HG03060 (cell line): ENCODE results near the gene FSTL4.

Source experiments
- ATAC-seq: cut with Tn5 transposase; IDR thresholded peaks from one replicate; pipeline ENCODE4 v1.9.1; 2021; ENCODE audit warnings: low read depth, moderate number of reproducible peaks; ENCODE audit not compliant: unreplicated experiment

FSTL4 gene

GRCh38 chr5:133284306-133284705 is 328.0 kb downstream of the FSTL4 start:
- no peak for ATAC-seq

GRCh38 chr5:133278317-133278716 is 334.0 kb downstream of the FSTL4 start:
- ATAC-seq = no peak

GRCh38 chr5:133277744-133278143 is 334.6 kb downstream of the FSTL4 start:
- ATAC-seq = no peak

DNA sequence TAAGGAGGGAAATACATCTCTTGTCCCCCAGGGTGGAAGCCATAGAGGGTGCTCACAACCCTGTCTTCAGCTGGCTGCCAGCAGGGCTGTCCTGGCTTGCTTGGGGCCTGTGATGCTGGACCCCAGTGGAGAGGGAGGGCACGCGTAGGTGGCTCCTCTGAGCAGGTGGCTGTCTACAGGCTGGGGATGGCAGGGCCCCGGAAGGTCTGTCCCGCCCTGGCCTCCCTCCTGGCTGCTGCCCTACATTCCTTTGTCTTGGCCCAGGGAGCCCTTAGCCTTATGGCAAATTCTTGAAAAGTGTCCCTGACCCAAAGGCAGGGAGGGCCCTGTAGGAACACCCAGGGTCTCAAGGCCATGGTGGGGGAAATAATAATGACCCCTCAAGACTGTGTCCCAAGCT is 336.2 kb downstream of the FSTL4 start:
- no peak for ATAC-seq

- ATAC-seq = no peak
These were observed 336.7 kb downstream of the FSTL4 start for GRCh38 chr5:133275631-133276030.

GRCh38 chr5:133274597-133274935 is 337.8 kb downstream of the FSTL4 start:
- no peak for ATAC-seq

DNA sequence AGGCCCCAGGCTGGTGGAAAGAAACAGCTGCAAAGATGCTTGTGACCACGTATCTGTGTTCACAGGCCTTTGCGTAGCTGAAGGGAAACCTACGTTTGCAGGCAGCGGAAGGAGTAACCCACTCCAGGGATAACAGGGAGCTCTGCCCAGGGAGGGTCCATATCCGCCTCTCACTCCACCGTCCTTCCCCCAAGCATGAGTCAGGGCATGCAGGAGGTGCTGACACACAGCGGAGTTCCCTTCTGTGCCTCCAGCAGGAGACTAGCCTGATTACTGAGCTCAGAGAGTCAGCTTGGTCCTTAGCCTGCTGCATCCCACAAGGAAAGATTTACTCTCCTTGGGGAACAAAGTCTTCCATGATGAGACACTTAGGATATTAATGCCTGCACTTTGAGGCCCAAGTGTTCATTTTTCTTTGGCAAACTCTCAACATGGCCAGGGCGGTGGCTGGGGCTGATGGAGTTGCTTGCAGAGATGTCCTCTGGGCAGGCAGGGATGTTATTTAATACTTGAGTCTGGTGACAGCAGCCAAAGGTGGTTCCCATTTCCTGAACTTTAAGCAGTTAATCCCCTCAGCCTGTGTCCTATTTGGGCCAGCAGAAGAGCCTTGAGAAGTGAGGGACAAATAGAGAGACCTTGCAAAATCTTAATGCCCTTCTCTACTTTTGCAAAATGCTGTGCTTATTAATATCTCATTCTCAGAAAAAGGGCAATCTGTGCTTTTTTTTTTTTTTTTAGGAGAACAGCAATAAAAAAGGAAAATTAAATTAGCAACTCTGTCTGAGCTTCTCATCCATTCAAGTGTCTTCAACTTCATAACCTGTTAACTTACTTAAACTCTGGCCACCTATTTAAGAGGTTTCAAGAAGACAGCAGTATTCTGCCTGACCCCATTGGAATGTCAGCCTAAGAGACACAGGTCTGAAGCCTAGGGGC is 338.4 kb downstream of the FSTL4 start:
- no peak for ATAC-seq

GRCh38 chr5:133272345-133272744 is 340.0 kb downstream of the FSTL4 start:
- ATAC-seq = no peak

GRCh38 chr5:133271606-133272005 is 340.7 kb downstream of the FSTL4 start:
- no peak for ATAC-seq

- ATAC-seq = no peak
These were observed 342.6 kb downstream of the FSTL4 start for GRCh38 chr5:133269691-133270090.

GRCh38 chr5:133267601-133268000 is 344.7 kb downstream of the FSTL4 start:
- no peak for ATAC-seq

GRCh38 chr5:133266966-133267365 is 345.4 kb downstream of the FSTL4 start:
- ATAC-seq = no peak

DNA sequence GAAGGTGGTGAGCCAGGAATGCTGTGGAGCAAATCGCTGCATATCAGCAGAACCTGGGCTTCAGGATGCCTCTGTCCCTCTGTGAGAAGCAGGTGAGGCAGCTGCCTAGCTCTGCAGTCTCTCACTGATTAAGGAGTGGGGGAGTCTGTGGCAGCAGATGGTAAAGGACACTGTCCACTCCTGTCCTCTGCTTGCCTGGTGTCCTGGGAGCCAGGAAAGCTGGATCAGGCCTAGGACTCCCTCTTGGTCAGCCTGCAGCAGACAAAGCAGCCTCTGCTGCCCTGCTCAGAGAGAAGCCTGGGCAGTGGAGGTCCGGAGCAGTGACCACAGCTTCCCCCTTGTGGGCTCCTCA is 345.8 kb downstream of the FSTL4 start:
- ATAC-seq = no peak

- ATAC-seq = no peak
These were observed 346.4 kb downstream of the FSTL4 start for GRCh38 chr5:133265720-133266526.

DNA sequence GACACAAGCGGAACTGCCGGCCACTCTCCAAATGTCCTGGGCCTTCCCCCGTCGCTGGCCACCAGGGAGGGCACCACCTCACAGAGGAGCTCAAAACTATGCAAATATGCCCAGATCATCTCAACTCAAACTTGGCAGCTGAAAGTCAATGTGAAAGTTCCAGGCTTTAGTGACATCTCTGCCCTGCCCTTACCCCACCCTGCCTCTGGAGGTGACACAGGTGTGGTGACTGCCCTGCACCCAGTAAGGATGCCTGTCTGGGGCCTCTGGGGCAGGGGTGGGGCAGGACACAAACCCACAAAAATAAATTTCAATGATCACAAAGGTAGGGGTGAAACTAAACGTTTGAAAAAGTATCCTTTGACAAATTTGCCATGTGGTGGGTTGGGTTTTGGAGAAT is 347.1 kb downstream of the FSTL4 start:
- no peak for ATAC-seq

GRCh38 chr5:133262690-133263089 is 349.7 kb downstream of the FSTL4 start:
- ATAC-seq = no peak

DNA sequence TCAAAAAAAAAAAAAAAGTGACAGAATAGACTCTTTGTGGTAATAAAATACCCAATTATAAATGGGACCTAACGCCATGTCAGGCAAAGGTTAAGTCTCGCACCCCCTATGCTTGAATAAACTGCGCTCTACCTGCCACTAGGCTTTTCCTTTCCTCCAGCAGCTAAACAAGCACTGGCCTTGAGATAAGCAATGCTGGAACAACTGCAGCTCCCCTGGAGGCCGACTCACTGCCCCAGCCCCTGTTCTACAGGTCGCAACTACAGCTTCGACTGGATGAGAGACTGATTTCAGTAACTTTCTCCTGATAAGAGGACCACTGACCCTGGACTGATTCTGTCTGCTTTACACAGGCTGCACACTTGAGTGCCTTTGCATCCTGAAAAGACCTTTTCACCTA is 350.3 kb downstream of the FSTL4 start:
- no peak for ATAC-seq

DNA sequence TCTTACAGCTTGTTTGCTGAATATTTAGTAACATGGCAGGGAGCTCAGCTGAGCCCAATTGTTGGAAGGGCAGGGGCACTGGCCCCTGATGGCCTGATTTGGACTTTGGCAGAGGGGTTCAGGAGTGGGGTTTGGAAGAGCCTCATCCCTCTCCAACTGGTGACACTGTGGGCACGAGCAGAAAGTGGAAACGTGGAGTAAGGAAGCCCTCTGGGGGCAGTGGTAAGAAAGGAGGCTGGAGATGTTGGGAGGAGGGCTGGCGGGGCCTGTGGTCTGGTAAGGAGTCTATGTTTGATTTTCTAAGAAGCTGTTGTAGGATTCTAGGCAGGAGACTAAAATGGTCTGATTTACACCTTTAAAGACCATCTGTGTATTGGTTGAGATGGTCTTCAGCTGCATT is 351.6 kb downstream of the FSTL4 start:
- no peak for ATAC-seq

DNA sequence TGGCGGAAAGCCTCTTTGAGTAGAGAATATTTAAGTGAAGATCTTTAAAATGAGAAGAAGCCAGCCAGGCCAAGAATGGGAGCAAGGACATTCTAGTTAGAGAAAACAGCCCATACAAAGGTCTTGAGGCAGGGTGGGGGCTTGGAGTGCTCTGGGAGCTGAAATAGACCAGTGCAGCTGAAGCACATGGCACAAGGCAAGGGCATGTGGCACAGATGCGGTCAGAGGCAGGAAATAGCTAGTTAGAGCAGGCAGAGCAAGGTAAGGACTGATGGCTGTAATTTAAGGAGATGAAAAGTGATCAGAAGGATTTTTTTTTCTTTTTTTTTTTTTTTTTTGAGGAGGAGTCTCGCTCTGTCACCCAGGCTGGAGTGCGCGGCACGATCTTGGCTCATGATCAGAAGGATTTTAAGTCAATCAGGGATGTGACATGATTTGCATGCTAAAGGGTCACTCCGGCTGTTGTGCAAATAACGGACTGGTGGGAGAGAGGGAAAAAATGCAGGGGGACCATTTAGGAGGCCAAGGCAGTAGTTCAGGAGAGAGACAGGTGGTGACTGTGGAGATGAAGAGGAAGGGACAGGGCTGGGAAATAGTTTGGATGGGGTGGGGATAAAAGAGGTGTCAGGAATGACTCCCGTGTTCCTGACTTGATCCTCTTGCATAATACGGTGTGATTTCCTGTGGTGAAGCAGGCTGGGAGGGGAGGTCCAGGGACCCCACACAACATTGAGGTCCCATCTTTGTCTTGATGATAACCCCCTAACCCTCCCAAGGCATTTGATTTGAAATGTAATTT is 352.9 kb downstream of the FSTL4 start:
- no peak for ATAC-seq

DNA sequence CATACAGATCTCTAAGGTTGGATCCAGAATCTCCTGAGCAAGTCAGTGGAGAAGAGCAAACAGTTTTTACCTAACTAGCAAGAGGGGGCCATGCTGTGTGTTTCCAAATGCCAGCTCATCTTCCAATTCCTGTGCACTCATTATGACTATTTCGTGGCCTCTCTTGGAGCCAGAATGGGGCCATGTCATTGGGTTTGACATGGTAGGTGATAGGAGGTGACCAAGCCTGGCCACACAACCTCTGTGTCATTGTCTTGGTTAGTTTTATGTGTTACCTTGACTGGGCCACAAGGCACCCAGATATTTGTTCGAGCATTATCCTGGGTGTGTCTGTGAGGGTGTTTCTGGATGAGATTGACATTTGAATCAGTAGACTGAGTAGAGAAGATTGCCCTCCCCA is 354.4 kb downstream of the FSTL4 start:
- no peak for ATAC-seq

- no peak for ATAC-seq
These were observed 356.1 kb downstream of the FSTL4 start for GRCh38 chr5:133256276-133256675.
